ENCODE measurements around the gene USP15.

USP15 gene

GRCh38 chr12:62258941-62259630 is 1.1 kb upstream of the USP15 start:
- no peak for DNase-seq

GRCh38 chr12:62259631-62259992 is 592 bp upstream of the USP15 start:
- DNase-seq: no peak

- DNase-seq: peak; percentile 86
These were observed 804 bp downstream of the USP15 start for GRCh38 chr12:62260733-62261683.

- no peak for DNase-seq
These were observed 1.8 kb downstream of the USP15 start for GRCh38 chr12:62261876-62262517.

GRCh38 chr12:62263232-62263631 is 3.0 kb downstream of the USP15 start:
- no peak for DNase-seq

GRCh38 chr12:62263966-62264365 is 3.8 kb downstream of the USP15 start:
- peak; percentile 19 for DNase-seq

- DNase-seq: no peak
These were observed 4.5 kb downstream of the USP15 start for GRCh38 chr12:62264706-62265105.

GRCh38 chr12:62265511-62265910 is 5.3 kb downstream of the USP15 start:
- no peak for DNase-seq

- no peak for DNase-seq
These were observed 6.8 kb downstream of the USP15 start for GRCh38 chr12:62267026-62267425.

- no peak for DNase-seq
These were observed 7.3 kb downstream of the USP15 start for GRCh38 chr12:62267480-62267879.

GRCh38 chr12:62268956-62269355 is 8.8 kb downstream of the USP15 start:
- no peak for DNase-seq

- no peak for DNase-seq
These were observed 9.4 kb downstream of the USP15 start for GRCh38 chr12:62269464-62270228.

GRCh38 chr12:62270384-62270783 is 10.2 kb downstream of the USP15 start:
- no peak for DNase-seq

GRCh38 chr12:62270872-62271271 is 10.7 kb downstream of the USP15 start:
- no peak for DNase-seq

GRCh38 chr12:62272936-62273552 is 12.8 kb downstream of the USP15 start:
- DNase-seq: no peak

- DNase-seq: no peak
These were observed 13.6 kb downstream of the USP15 start for GRCh38 chr12:62273724-62274380.

- no peak for DNase-seq
These were observed 17.8 kb downstream of the USP15 start for GRCh38 chr12:62278022-62278421.

- DNase-seq: no peak
These were observed 18.9 kb downstream of the USP15 start for GRCh38 chr12:62279058-62279457.

- DNase-seq: no peak
These were observed 19.8 kb downstream of the USP15 start for GRCh38 chr12:62279961-62280360.

GRCh38 chr12:62282057-62282774 is 22.0 kb downstream of the USP15 start:
- no peak for DNase-seq

GRCh38 chr12:62284749-62285148 is 24.5 kb downstream of the USP15 start:
- no peak for DNase-seq
